Liver (tissue), 9 donors: Measurements from ENCODE around the gene WAC. TPM values are rescaled to one million over a fixed set of nuclear protein-coding genes. Genes with fewer than 3 reads are reported as not detected.

Experiments
- DNase-seq: peaks from one replicate; pipeline ENCODE4 v3.0.0-alpha.2; 2017; ENCODE audit warnings: low spot score
- H3K27ac ChIP-seq, 2 donors: one replicate each; pipeline ENCODE4 v1.7.0; 2013; ENCODE audit warnings: inconsistent platforms in 2 of 2, low read length in 2 of 2, control low read depth in 1 of 2, low read depth in 1 of 2, mild to moderate bottlenecking in 1 of 2
- H3K27me3 ChIP-seq, 4 donors: one replicate each; pipeline versions ENCODE4 v1.6.1 to v1.7.0; 2013; ENCODE audit warnings: low read length in 3 of 4, inconsistent platforms in 1 of 4, mild to moderate bottlenecking in 1 of 4, moderate library complexity in 1 of 4; ENCODE audit not compliant: control insufficient read depth in 4 of 4, insufficient read depth in 4 of 4
- H3K36me3 ChIP-seq, 4 donors: one replicate each; pipeline versions ENCODE4 v1.6.1 to v1.7.0; 2013; ENCODE audit warnings: low read length in 3 of 4, mild to moderate bottlenecking in 3 of 4, low read depth in 1 of 4, moderate library complexity in 1 of 4; ENCODE audit not compliant: control insufficient read depth in 4 of 4, insufficient read depth in 3 of 4
- H3K4me1 ChIP-seq, 4 donors: one replicate each; pipeline versions ENCODE4 v1.6.1 to v1.7.0; 2013; ENCODE audit warnings: low read length in 3 of 4, mild to moderate bottlenecking in 3 of 4, moderate library complexity in 1 of 4; ENCODE audit not compliant: control insufficient read depth in 4 of 4, insufficient read depth in 4 of 4
- H3K4me3 ChIP-seq, 3 donors: one replicate each; pipeline versions ENCODE4 v1.6.1 to v1.7.0; 2013; ENCODE audit warnings: low read length in 3 of 3, control low read depth in 1 of 3, low read depth in 1 of 3, mild to moderate bottlenecking in 1 of 3
- H3K9ac ChIP-seq, 2 donors: one replicate each; pipeline ENCODE4 v1.7.0; 2013; ENCODE audit warnings: low read length in 2 of 2, mild to moderate bottlenecking in 2 of 2, moderate library complexity in 2 of 2, control low read depth in 1 of 2, low read depth in 1 of 2
- H3K9me3 ChIP-seq, 4 donors: one replicate each; pipeline versions ENCODE4 v1.6.1 to v1.7.0; 2013; ENCODE audit warnings: low read length in 3 of 4; ENCODE audit not compliant: control insufficient read depth in 4 of 4
- EGR1 ChIP-seq, 2 donors: IDR thresholded peaks; 2 replicates each; pipeline ENCODE4 v1.6.1; 2016 to 2018; ENCODE audit warnings: antibody characterized with exemption in 2 of 2, low read depth in 2 of 2
- HNF4A ChIP-seq, 2 donors: conservative IDR thresholded peaks; 2 replicates each; pipeline ENCODE4 v1.6.1; 2016; ENCODE audit warnings: antibody characterized with exemption in 2 of 2, mild to moderate bottlenecking in 2 of 2
- HNF4G ChIP-seq: IDR thresholded peaks from 2 replicates; pipeline ENCODE4 v1.6.1; 2016; ENCODE audit warnings: antibody characterized with exemption
- JUND ChIP-seq, 2 donors: IDR thresholded peaks; 2 replicates each; pipeline ENCODE4 v1.6.1; 2016; ENCODE audit warnings: antibody characterized with exemption in 2 of 2
- MAX ChIP-seq: IDR thresholded peaks from 2 replicates; pipeline ENCODE4 v1.6.1; 2016; ENCODE audit warnings: antibody characterized with exemption
- NR2F2 ChIP-seq: IDR thresholded peaks from 2 replicates; pipeline ENCODE4 v1.6.1; 2016; ENCODE audit warnings: antibody characterized with exemption
- RAD21 ChIP-seq, 2 donors: IDR thresholded peaks; 2 replicates each; pipeline ENCODE4 v1.6.1; 2016; ENCODE audit warnings: antibody characterized with exemption in 2 of 2, mild to moderate bottlenecking in 2 of 2
- SP1 ChIP-seq: IDR thresholded peaks from 2 replicates; pipeline ENCODE4 v1.6.1; 2018; ENCODE audit warnings: antibody characterized with exemption, mild to moderate bottlenecking
- TAF1 ChIP-seq: conservative IDR thresholded peaks from 2 replicates; pipeline ENCODE4 v1.6.1; 2016; ENCODE audit warnings: antibody characterized with exemption, mild to moderate bottlenecking
- WGBS: extraction: QIAGEN DNeasy Blood & Tissue Kit; methylation state at CpG from one replicate; pipeline ENCODE4 v1.1.7; 2013; 5-methylcytosine and 5-hydroxymethylcytosine counted together
- polyA plus RNA-seq, 2 donors: library from polyadenylated mRNA; stranded (reverse) in 1 of 2; unstranded in 1 of 2; fragments of 200-250 nt in 1 of 2; fragments of >200 nt in 1 of 2; fragmentation: Nextera tagmentation in 1 of 2; extraction: Ambion mirVana in 1 of 2; gene quantifications; one replicate each; pipeline versions ENCODE4 v1.2.1 to v1.2.3, GENCODE V29; 2013 to 2015
- total RNA-seq, 2 donors: library from RNA; depleted of rRNA; stranded (reverse); fragments of >200 nt; gene quantifications; one replicate each; pipeline ENCODE4 v1.2.3, GENCODE V29; 2014
- TF ChIP-seq, protein P1 (sequence below): IDR thresholded peaks from 2 replicates; pipeline ENCODE4 v1.6.1; 2016; ENCODE audit warnings: antibody characterized with exemption, mild to moderate bottlenecking
- TF ChIP-seq, protein P2 (sequence below): IDR thresholded peaks from 2 replicates; pipeline ENCODE4 v1.6.1; 2016; ENCODE audit warnings: antibody characterized with exemption
- donor health status: healthy.
- donor health status: healthy.
- donor health status: healthy.
- donor health status: healthy.
- donor health status: healthy.

WAC gene
- total and polyA plus RNA-seq, 4 donors = 20.2 to 48.7 (median 32.0) TPM

GRCh38 chr10:28612877-28613276, 80.0 kb downstream of the WAC start:
- no peaks in the 10 kb centered on the region for H3K9me3 ChIP-seq
- H3K36me3 ChIP-seq = peaks cover 17 to 71% (median 60%) of the 10 kb centered on the region in 4 donors
- DNase-seq = no peak
- no peak overlapping the region for H3K9ac ChIP-seq
- H3K27ac ChIP-seq = no peak overlapping the region
- no peak overlapping the region for H3K4me3 ChIP-seq
- WGBS = 98% methylated on average over 6 of the region's 6 CpGs
- H3K4me1 ChIP-seq = peaks cover 0 to 1% (median 0%) of the 10 kb centered on the region in 4 donors
- no peaks in the 10 kb centered on the region for H3K27me3 ChIP-seq
- TF ChIP-seq, protein P1, sequence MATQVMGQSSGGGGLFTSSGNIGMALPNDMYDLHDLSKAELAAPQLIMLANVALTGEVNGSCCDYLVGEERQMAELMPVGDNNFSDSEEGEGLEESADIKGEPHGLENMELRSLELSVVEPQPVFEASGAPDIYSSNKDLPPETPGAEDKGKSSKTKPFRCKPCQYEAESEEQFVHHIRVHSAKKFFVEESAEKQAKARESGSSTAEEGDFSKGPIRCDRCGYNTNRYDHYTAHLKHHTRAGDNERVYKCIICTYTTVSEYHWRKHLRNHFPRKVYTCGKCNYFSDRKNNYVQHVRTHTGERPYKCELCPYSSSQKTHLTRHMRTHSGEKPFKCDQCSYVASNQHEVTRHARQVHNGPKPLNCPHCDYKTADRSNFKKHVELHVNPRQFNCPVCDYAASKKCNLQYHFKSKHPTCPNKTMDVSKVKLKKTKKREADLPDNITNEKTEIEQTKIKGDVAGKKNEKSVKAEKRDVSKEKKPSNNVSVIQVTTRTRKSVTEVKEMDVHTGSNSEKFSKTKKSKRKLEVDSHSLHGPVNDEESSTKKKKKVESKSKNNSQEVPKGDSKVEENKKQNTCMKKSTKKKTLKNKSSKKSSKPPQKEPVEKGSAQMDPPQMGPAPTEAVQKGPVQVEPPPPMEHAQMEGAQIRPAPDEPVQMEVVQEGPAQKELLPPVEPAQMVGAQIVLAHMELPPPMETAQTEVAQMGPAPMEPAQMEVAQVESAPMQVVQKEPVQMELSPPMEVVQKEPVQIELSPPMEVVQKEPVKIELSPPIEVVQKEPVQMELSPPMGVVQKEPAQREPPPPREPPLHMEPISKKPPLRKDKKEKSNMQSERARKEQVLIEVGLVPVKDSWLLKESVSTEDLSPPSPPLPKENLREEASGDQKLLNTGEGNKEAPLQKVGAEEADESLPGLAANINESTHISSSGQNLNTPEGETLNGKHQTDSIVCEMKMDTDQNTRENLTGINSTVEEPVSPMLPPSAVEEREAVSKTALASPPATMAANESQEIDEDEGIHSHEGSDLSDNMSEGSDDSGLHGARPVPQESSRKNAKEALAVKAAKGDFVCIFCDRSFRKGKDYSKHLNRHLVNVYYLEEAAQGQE = no peak
- no peak for TF ChIP-seq HNF4A (conservative IDR thresholded peaks at IDR 0.05)
- TF ChIP-seq EGR1 (IDR thresholded peaks at IDR 0.05; ENCODE audit: low read depth in 2 of 2) = no peak
- no peak for TF ChIP-seq HNF4G
- TF ChIP-seq, protein P2, sequence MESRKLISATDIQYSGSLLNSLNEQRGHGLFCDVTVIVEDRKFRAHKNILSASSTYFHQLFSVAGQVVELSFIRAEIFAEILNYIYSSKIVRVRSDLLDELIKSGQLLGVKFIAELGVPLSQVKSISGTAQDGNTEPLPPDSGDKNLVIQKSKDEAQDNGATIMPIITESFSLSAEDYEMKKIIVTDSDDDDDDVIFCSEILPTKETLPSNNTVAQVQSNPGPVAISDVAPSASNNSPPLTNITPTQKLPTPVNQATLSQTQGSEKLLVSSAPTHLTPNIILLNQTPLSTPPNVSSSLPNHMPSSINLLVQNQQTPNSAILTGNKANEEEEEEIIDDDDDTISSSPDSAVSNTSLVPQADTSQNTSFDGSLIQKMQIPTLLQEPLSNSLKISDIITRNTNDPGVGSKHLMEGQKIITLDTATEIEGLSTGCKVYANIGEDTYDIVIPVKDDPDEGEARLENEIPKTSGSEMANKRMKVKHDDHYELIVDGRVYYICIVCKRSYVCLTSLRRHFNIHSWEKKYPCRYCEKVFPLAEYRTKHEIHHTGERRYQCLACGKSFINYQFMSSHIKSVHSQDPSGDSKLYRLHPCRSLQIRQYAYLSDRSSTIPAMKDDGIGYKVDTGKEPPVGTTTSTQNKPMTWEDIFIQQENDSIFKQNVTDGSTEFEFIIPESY = no peak
- TF ChIP-seq TAF1 = no peak

DNA sequence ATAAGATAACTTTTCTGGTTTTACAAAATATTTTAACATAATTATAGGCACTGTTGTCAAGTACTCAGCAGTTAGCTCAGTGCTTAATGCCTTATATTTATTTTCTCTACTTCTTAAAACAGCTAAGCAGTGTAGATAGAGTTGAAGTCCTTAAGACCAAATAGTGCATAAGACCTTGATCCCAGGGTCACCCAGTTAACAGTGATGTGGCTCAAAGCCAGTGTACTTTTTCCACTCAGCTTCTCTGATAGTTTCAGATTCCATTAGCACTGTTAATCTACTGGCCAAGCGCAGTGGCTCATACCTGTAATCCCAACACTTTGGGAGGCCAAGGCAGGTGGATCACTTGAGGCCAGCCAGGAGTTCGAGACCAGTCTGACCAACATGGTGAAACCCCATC, 83.6 kb downstream of the WAC start:
- 92% methylated on average over 2 of the region's 2 CpGs for WGBS
- no peaks in the 10 kb centered on the region for H3K4me1 ChIP-seq
- H3K4me3 ChIP-seq = no peak overlapping the region
- no peak for DNase-seq
- no peaks in the 10 kb centered on the region for H3K9me3 ChIP-seq
- H3K36me3 ChIP-seq = peaks cover 12 to 62% (median 54%) of the 10 kb centered on the region in 4 donors
- no peak overlapping the region for H3K27ac ChIP-seq
- no peak overlapping the region for H3K9ac ChIP-seq
- H3K27me3 ChIP-seq = no peaks in the 10 kb centered on the region
- TF ChIP-seq, protein P1 = no peak
- peak; percentile 40 to 68 for TF ChIP-seq HNF4A (conservative IDR thresholded peaks at IDR 0.05)

DNA sequence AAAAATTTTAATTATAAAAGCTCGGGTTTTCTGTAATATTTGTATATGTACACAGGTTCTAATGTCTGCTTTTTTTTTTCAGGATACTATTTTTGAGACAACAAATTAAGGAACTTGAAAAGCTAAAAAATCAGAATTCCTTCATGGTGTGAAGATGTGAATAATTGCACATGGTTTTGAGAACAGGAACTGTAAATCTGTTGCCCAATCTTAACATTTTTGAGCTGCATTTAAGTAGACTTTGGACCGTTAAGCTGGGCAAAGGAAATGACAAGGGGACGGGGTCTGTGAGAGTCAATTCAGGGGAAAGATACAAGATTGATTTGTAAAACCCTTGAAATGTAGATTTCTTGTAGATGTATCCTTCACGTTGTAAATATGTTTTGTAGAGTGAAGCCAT, 86.5 kb downstream of the WAC start:
- H3K9ac ChIP-seq = no peak overlapping the region
- no peaks in the 10 kb centered on the region for H3K27me3 ChIP-seq
- H3K27ac ChIP-seq = no peak overlapping the region
- no peak overlapping the region for H3K4me3 ChIP-seq
- 89% methylated on average over 4 of the region's 4 CpGs for WGBS
- H3K36me3 ChIP-seq = peaks cover 6 to 36% (median 29%) of the 10 kb centered on the region in 4 donors
- TF ChIP-seq NR2F2 (no peak), MAX (no peak), HNF4A (conservative IDR thresholded peaks at IDR 0.05) (no peak), JUND (IDR thresholded peaks at IDR 0.05) (no peak), SP1 (no peak), HNF4G (no peak), RAD21 (IDR thresholded peaks at IDR 0.05) (no peak)
- TF ChIP-seq, protein P2 = no peak
- TF ChIP-seq, protein P1 = no peak
- no peak for DNase-seq
- H3K4me1 ChIP-seq = no peaks in the 10 kb centered on the region
- no peaks in the 10 kb centered on the region for H3K9me3 ChIP-seq
